ENCODE measurements around the gene ZNF609.

ZNF609 gene

DNA sequence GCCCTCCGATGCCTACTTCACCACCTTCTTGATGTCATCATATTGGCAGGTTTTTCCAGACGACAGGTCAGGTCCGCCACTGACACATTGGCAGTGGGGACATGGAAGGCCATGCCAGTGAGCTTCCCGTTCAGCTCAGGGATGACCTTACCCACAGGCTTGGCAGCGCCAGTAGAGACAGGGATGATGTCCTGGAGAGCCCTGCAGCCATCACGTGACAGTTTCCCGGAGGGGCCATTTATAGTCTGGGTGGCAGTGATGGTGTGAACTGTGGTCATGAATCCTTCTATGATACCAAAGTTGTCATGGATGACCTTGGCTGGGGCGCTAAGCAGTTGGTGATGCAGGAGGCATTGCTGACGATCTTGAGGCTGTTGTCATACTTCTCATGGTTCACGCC lies 68.5 kb downstream of the ZNF609 start:
- no peak for DNase-seq (ENCODE audit: low read depth)
- TF ChIP-seq, protein P1, sequence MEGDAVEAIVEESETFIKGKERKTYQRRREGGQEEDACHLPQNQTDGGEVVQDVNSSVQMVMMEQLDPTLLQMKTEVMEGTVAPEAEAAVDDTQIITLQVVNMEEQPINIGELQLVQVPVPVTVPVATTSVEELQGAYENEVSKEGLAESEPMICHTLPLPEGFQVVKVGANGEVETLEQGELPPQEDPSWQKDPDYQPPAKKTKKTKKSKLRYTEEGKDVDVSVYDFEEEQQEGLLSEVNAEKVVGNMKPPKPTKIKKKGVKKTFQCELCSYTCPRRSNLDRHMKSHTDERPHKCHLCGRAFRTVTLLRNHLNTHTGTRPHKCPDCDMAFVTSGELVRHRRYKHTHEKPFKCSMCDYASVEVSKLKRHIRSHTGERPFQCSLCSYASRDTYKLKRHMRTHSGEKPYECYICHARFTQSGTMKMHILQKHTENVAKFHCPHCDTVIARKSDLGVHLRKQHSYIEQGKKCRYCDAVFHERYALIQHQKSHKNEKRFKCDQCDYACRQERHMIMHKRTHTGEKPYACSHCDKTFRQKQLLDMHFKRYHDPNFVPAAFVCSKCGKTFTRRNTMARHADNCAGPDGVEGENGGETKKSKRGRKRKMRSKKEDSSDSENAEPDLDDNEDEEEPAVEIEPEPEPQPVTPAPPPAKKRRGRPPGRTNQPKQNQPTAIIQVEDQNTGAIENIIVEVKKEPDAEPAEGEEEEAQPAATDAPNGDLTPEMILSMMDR (IDR thresholded peaks at IDR 0.05; ENCODE audit: control insufficient read depth, insufficient read depth, low read depth, low read length, missing control alignments), result no peak
- no peak overlapping the region for H3K4me3 ChIP-seq (ENCODE audit: control insufficient read depth, low read depth, low read length)

DNA sequence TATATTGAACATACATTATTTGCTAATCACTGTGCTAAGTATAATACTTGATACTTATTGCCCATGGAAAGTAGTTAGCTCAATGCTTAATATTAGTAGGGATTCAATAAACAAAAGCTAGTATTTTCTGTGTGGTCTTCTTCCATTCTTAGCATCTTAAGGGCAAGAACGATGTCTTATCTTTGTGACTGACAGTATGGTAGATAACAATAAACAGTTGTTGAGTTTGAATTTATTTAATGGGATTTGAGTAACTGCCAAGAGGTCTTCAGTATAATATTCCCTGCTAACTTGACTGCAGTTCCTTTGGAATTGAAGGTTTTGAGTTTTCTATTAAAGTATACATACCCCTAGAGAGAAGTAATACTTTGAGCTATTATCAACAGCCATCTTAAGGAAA lies 70.1 kb downstream of the ZNF609 start:
- TF ChIP-seq, protein P1 (IDR thresholded peaks at IDR 0.05; ENCODE audit: control insufficient read depth, insufficient read depth, low read depth, low read length, missing control alignments), result no peak
- no peak for DNase-seq (ENCODE audit: low read depth)
- H3K4me3 ChIP-seq (ENCODE audit: control insufficient read depth, low read depth, low read length), result no peak overlapping the region

DNA sequence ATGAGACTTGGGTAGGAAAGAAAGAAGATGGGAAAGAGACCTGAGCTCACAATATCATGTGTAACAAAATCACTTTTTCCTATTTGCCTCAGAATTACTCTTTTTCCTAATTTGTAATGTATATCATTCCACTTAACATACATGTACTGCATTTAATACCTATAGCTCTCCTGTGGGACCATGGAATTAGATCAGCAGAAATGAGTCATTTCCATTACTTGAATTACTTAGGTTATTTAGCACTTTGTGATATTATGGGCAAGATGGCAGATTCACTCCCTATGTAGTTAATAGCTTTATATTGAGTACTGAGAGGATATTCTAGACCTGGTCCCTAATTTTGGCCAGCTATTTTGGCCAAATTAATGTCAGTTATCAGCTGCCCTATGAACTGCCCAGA lies 70.5 kb downstream of the ZNF609 start:
- TF ChIP-seq, protein P1 (IDR thresholded peaks at IDR 0.05; ENCODE audit: control insufficient read depth, insufficient read depth, low read depth, low read length, missing control alignments), result no peak
- no peak for DNase-seq (ENCODE audit: low read depth)
- no peak overlapping the region for H3K4me3 ChIP-seq (ENCODE audit: control insufficient read depth, low read depth, low read length)

DNA sequence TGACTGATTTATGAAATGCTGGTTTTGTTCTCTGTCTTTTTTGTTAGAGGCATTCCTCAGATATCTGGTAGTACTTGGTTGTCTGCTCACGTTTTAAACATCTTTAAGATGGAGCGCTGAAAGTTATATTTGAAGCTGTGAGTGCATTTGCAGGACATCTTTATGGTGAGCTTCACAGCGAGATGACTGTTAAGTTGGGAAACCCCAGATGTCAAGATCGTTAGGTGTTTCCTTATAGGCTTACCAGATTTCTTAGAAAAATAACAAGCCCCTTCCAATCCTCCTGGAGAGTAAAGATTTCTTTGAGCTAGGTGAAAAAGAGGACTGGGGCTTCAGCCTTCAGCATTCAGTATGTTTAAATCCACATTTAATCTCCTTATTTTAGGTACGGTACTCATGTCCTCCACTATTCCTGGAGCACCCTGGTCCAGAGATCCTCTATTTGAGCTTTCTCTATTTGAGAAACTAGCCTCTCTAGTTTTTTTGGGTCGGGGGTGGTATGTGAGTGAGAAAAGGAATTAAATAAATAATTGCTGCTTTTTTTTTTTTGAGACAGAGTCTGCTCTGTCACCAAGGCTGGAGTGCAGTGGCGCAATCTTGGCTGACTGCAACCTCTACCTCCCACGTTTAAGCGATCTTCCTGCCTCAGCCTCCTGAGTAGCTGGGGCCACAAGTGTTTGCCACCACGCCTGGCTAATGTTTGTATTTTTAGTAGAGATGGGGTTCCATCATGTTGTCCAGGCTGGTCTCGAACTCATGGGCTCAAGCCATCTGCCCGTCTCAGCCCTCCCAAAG lies 72.3 kb downstream of the ZNF609 start:
- DNase-seq (ENCODE audit: low read depth), result no peak
- H3K4me3 ChIP-seq (ENCODE audit: control insufficient read depth, low read depth, low read length), result no peak overlapping the region
- TF ChIP-seq, protein P1 (IDR thresholded peaks at IDR 0.05; ENCODE audit: control insufficient read depth, insufficient read depth, low read depth, low read length, missing control alignments), result no peak

DNA sequence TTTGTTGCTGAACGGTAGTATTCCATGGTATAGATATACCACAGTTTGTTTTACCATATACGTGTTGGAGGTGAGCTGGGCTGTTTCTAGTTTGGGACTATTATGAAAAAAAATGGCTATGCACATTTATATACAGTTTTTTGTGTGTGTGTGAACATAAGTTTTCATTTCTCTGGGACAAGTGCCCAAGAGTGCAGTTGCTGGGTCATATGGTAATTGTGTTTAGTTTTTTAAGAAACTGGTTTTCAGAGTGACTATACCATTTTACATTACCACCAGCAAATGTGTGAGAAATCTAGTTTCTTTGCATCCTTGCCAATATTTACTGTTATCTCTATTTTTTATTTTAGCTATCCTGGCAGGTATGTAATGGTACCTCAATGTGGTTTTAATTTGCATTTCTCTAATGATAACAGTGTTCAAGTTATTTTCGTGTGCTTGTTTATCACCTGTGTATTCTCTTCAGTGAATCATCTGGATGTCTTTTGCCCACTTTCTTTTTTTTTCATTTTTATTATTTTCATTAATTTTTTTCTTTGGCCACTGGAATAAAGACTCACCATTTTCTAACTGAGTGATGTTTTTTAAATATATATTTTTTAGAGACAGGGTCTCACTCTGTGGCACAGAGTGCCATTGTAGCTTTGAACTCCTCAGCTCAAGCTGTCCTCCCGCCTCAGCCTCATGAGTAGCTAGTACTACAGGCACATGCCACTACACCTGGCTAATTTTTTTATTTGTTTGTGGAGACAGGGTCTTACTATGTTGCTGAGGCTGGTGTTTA lies 75.3 kb downstream of the ZNF609 start:
- DNase-seq (ENCODE audit: low read depth), result no peak
- H3K4me3 ChIP-seq (ENCODE audit: control insufficient read depth, low read depth, low read length), result no peak overlapping the region
- TF ChIP-seq, protein P1 (IDR thresholded peaks at IDR 0.05; ENCODE audit: control insufficient read depth, insufficient read depth, low read depth, low read length, missing control alignments), result no peak

DNA sequence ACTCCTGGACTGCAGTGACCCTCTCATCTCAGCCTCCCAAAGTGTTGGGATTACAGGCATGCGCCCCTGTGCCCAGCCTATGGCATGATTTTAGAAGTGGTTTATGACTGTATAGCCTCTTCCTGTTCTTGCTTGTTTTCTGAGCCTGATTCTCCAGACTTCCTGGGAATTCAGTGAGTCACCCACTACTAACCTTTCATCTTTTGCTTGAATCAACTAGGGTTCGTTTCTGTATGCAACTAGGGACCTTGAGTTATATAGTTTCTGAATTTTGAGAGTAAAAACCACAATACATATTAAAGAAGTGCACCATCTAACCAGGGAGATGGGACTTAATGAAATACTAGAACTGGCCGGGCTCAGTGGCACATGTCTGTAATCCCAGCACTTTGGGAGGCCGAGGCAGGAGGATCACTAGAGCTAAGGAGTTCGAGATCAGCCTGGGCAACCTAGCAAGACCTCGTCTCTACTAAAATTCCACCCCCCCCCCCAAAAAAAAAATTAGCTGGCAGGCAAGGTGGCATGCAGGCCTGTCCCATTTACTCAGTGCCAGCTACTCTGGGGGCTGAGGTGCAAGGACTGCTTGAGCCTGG lies 76.0 kb downstream of the ZNF609 start:
- no peak overlapping the region for H3K4me3 ChIP-seq (ENCODE audit: control insufficient read depth, low read depth, low read length)
- TF ChIP-seq, protein P1 (IDR thresholded peaks at IDR 0.05; ENCODE audit: control insufficient read depth, insufficient read depth, low read depth, low read length, missing control alignments), result no peak
- DNase-seq (ENCODE audit: low read depth), result peak; percentile 40
